ENCODE results near the gene MAST2. TPM values are rescaled to one million over a fixed set of nuclear protein-coding genes. Genes with fewer than 3 reads are reported as not detected.
A peak's percentile ranks its signal among the peaks of the same experiment; 100 is the strongest.

The MAST2 gene
- total and polyA plus RNA-seq, 9 of the 15 experiments (the other 6 are each of a cell fraction or from before 2014, with no cell fraction given), result 0.73 to 32.0 (median 17.8) TPM

GRCh38 chr1:45930258-45931150 lies 127.1 kb downstream of the MAST2 start (continued):
- no peak for TF ChIP-seq PCBP1 (IDR thresholded peaks at IDR 0.05; ENCODE audit: low read depth, low read length, poor library complexity, severe bottlenecking)
- no peak for TF ChIP-seq MBD2 (IDR thresholded peaks at IDR 0.05; ENCODE audit: borderline replicate concordance, low read depth)
- TF ChIP-seq SREBF1 (IDR thresholded peaks at IDR 0.05; ENCODE audit: borderline replicate concordance, low read depth, low read length), result no peak
- 0 out of 2 replicates have a peak, but pooled peaks have one; percentile 15 for TF ChIP-seq PKNOX1 (IDR thresholded peaks at IDR 0.05)
- TF ChIP-seq PHF21A (IDR thresholded peaks at IDR 0.05; ENCODE audit: borderline replicate concordance, low read depth), result no peak
- TF ChIP-seq ZNF165 (CRISPR knock-in tag; IDR thresholded peaks at IDR 0.05; ENCODE audit: borderline replicate concordance), result no peak
- no peak for TF ChIP-seq ZNF586 (CRISPR knock-in tag; conservative IDR thresholded peaks at IDR 0.05)
- TF ChIP-seq ZBTB11 (CRISPR knock-in tag; IDR thresholded peaks at IDR 0.05), result no peak
- TF ChIP-seq DPF2 (IDR thresholded peaks at IDR 0.05), result peak; percentile 36; the same call in 1 of the 2 replicates
- no peak for TF ChIP-seq ZNF280A (IDR thresholded peaks at IDR 0.05; ENCODE audit: low read depth, partially characterized antibody)
- TF ChIP-seq RCOR1 (IDR thresholded peaks at IDR 0.05; ENCODE audit: borderline replicate concordance in 1 of 2, low read depth in 2 of 2, low read length in 2 of 2), result peak in 1 of 2 experiments; percentile 15; a peak in 1 of 4 replicates
- no peak for TF ChIP-seq SMAD1 (IDR thresholded peaks at IDR 0.05; ENCODE audit: low read depth, low read length, partially characterized antibody)
- no peak for TF ChIP-seq PHTF2 (CRISPR knock-in tag; IDR thresholded peaks at IDR 0.05)
- TF ChIP-seq CLOCK (CRISPR knock-in tag; IDR thresholded peaks at IDR 0.05; ENCODE audit: borderline replicate concordance), result no peak
